ENCODE measurements around the gene NPM3. TPM values are rescaled to one million over a fixed set of nuclear protein-coding genes. Genes with fewer than 3 reads are reported as not detected.

NPM3 gene
- total and polyA plus RNA-seq, 2 of the 13 experiments (the other 11 are each of a cell fraction or from before 2014, with no cell fraction given) = 47.6 to 129 TPM

GRCh38 chr10:101818119-101818871, 35.0 kb upstream of the NPM3 start, which contains the start of gene OGA (continued):
- no peak for TF ChIP-seq RERE (CRISPR knock-in tag; IDR thresholded peaks at IDR 0.05; ENCODE audit: low read depth)
- peak; percentile 46; the same call in 1 of the 2 replicates for TF ChIP-seq FOXO1 (CRISPR knock-in tag; IDR thresholded peaks at IDR 0.05)
- peak; percentile 100 for TF ChIP-seq FOXK2 (IDR thresholded peaks at IDR 0.05)
- TF ChIP-seq HDAC1 (CRISPR knock-in tag; IDR thresholded peaks at IDR 0.05) = peak; percentile 92
- peak; percentile 72; the same call in 1 of the 2 replicates for TF ChIP-seq POLR2AphosphoS2 (IDR thresholded peaks at IDR 0.05; ENCODE audit: low read depth, low read length)
- no peak; the same call in 1 of the 2 replicates for TF ChIP-seq ZZZ3 (CRISPR knock-in tag; IDR thresholded peaks at IDR 0.05; ENCODE audit: borderline replicate concordance)
- TF ChIP-seq, protein P1, sequence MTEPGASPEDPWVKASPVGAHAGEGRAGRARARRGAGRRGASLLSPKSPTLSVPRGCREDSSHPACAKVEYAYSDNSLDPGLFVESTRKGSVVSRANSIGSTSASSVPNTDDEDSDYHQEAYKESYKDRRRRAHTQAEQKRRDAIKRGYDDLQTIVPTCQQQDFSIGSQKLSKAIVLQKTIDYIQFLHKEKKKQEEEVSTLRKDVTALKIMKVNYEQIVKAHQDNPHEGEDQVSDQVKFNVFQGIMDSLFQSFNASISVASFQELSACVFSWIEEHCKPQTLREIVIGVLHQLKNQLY (CRISPR knock-in tag; IDR thresholded peaks at IDR 0.05) = peak; percentile 59; the same call in 1 of the 2 replicates
- peak; percentile 99 for TF ChIP-seq PRPF4 (IDR thresholded peaks at IDR 0.05; ENCODE audit: low read depth, low read length, poor library complexity, severe bottlenecking)
- no peak for TF ChIP-seq NFE2 (CRISPR knock-in tag; IDR thresholded peaks at IDR 0.05)
- TF ChIP-seq, protein P2, sequence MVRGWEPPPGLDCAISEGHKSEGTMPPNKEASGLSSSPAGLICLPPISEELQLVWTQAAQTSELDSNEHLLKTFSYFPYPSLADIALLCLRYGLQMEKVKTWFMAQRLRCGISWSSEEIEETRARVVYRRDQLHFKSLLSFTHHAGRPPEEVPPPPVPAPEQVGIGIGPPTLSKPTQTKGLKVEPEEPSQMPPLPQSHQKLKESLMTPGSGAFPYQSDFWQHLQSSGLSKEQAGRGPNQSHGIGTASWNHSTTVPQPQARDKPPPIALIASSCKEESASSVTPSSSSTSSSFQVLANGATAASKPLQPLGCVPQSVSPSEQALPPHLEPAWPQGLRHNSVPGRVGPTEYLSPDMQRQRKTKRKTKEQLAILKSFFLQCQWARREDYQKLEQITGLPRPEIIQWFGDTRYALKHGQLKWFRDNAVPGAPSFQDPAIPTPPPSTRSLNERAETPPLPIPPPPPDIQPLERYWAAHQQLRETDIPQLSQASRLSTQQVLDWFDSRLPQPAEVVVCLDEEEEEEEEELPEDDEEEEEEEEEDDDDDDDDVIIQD (CRISPR knock-in tag; IDR thresholded peaks at IDR 0.05; ENCODE audit: low read depth) = peak; percentile 69
- peak; percentile 19 for TF ChIP-seq ZNF558 (CRISPR knock-in tag; IDR thresholded peaks at IDR 0.05; ENCODE audit: borderline replicate concordance)
- TF ChIP-seq SMAD3 (CRISPR knock-in tag; IDR thresholded peaks at IDR 0.05) = 0 out of 2 replicates have a peak, but pooled peaks have one; percentile 32
- TF ChIP-seq, protein P3, sequence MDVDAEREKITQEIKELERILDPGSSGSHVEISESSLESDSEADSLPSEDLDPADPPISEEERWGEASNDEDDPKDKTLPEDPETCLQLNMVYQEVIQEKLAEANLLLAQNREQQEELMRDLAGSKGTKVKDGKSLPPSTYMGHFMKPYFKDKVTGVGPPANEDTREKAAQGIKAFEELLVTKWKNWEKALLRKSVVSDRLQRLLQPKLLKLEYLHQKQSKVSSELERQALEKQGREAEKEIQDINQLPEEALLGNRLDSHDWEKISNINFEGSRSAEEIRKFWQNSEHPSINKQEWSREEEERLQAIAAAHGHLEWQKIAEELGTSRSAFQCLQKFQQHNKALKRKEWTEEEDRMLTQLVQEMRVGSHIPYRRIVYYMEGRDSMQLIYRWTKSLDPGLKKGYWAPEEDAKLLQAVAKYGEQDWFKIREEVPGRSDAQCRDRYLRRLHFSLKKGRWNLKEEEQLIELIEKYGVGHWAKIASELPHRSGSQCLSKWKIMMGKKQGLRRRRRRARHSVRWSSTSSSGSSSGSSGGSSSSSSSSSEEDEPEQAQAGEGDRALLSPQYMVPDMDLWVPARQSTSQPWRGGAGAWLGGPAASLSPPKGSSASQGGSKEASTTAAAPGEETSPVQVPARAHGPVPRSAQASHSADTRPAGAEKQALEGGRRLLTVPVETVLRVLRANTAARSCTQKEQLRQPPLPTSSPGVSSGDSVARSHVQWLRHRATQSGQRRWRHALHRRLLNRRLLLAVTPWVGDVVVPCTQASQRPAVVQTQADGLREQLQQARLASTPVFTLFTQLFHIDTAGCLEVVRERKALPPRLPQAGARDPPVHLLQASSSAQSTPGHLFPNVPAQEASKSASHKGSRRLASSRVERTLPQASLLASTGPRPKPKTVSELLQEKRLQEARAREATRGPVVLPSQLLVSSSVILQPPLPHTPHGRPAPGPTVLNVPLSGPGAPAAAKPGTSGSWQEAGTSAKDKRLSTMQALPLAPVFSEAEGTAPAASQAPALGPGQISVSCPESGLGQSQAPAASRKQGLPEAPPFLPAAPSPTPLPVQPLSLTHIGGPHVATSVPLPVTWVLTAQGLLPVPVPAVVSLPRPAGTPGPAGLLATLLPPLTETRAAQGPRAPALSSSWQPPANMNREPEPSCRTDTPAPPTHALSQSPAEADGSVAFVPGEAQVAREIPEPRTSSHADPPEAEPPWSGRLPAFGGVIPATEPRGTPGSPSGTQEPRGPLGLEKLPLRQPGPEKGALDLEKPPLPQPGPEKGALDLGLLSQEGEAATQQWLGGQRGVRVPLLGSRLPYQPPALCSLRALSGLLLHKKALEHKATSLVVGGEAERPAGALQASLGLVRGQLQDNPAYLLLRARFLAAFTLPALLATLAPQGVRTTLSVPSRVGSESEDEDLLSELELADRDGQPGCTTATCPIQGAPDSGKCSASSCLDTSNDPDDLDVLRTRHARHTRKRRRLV (CRISPR knock-in tag; IDR thresholded peaks at IDR 0.05) = 0 out of 2 replicates have a peak, but pooled peaks have one; percentile 22
- 0 out of 2 replicates have a peak, but pooled peaks have one; percentile 57 for TF ChIP-seq PAF1 (CRISPR knock-in tag; IDR thresholded peaks at IDR 0.05)
- TF ChIP-seq NCOR1 (IDR thresholded peaks at IDR 0.05; ENCODE audit: borderline replicate concordance, low read length) = no peak
- no peak for TF ChIP-seq ZNF841 (CRISPR knock-in tag; IDR thresholded peaks at IDR 0.05; ENCODE audit: borderline replicate concordance)
- peak; percentile 57; the same call in 1 of the 2 replicates for TF ChIP-seq IRX3 (CRISPR knock-in tag; IDR thresholded peaks at IDR 0.05; ENCODE audit: borderline replicate concordance, low read depth)

Data from HepG2 (cell line).